Stimulated activated effector memory CD8-positive, alpha-beta T cell treated with anti-CD3 and anti-CD28 coated beads, Interleukin-12 subunit alpha, Interleukin-12 subunit beta, amount 100 ng/mL, for 72 hours (primary cell): ENCODE measurements around the gene RPS6KA5.
"Not testable (repeated sequence)": the region's sequence is repeated elsewhere in the genome, so short reads cannot be mapped to it uniquely, and the experiment has no call there.

Experiments
- ATAC-seq: fragments of 150-1000 bp; cut with Tn5 transposase; 2 replicates; pipeline ENCODE4 v1.10.0; 2021
- DNase-seq, 2 donors: peaks; one replicate each; pipeline ENCODE4 v3.0.0; 2021 to 2022; ENCODE audit warnings: low spot score in 2 of 2
- H3K27ac Mint-ChIP-seq: one replicate; pipeline ENCODE4 v1.8.0; 2022; ENCODE audit warnings: mild to moderate bottlenecking, mixed read lengths
- H3K36me3 Mint-ChIP-seq: one replicate; pipeline ENCODE4 v1.8.0; 2022; ENCODE audit warnings: mild to moderate bottlenecking, mixed read lengths
- H3K4me1 Mint-ChIP-seq: one replicate; pipeline ENCODE4 v1.8.0; 2022; ENCODE audit warnings: mixed read lengths
- H3K4me3 Mint-ChIP-seq: one replicate; pipeline ENCODE4 v1.8.0; 2022; ENCODE audit warnings: mild to moderate bottlenecking, mixed read lengths
- H3K9me3 Mint-ChIP-seq: one replicate; pipeline ENCODE4 v1.8.0; 2022; ENCODE audit warnings: mixed read lengths

RPS6KA5 gene

DNA sequence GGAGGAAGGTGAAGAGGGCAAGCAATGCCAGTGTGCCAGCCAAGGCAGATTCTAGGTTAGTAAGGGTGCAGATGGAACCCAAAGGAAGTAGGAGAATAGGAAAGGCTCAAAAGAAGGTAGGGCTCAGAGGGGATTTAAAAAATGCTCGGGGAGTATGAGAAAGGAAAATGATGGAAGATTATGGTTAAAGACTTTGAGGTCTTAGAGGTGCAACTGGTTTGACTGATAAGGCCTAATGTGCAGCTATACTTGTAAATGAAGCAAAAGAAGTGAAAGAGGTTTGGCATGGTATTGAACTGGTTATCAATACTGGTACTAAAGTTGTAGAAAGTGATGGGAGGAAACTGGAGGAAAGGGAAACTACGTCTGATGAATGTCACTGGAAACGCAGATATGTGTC is 94.7 kb downstream of the RPS6KA5 start:
- H3K36me3 Mint-ChIP-seq: peaks cover 43% of the 10 kb centered on the region
- no peak overlapping the region for H3K4me3 Mint-ChIP-seq
- peaks cover 6% of the 10 kb centered on the region for H3K9me3 Mint-ChIP-seq
- peaks cover 44% of the 10 kb centered on the region for H3K4me1 Mint-ChIP-seq
- DNase-seq: no peak
- no peak overlapping the region for H3K27ac Mint-ChIP-seq
- no peak for ATAC-seq

DNA sequence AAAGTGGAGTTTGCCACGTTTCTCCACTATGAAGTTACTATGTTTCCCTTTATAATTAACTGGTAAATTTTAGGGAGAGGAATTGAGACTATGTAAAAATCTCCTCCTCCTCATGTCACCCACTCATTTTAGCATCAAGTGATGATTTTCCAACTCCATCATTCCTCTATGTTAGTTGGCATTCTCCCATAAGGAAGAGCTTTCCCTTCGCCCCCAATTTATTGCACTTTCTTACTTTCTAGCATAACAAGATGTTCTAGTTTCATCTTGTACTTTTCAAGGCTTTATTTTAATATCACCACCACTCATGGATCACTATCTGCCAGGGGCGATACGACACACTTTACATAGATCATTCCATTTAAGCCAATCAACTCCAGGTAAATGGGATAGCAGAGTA is 97.1 kb downstream of the RPS6KA5 start:
- DNase-seq (no peak), ATAC-seq (no peak)
- peaks cover 4% of the 10 kb centered on the region for H3K9me3 Mint-ChIP-seq
- peaks cover 32% of the 10 kb centered on the region for H3K4me1 Mint-ChIP-seq
- H3K27ac Mint-ChIP-seq: no peak overlapping the region
- no peak overlapping the region for H3K4me3 Mint-ChIP-seq
- H3K36me3 Mint-ChIP-seq: peaks cover 36% of the 10 kb centered on the region

DNA sequence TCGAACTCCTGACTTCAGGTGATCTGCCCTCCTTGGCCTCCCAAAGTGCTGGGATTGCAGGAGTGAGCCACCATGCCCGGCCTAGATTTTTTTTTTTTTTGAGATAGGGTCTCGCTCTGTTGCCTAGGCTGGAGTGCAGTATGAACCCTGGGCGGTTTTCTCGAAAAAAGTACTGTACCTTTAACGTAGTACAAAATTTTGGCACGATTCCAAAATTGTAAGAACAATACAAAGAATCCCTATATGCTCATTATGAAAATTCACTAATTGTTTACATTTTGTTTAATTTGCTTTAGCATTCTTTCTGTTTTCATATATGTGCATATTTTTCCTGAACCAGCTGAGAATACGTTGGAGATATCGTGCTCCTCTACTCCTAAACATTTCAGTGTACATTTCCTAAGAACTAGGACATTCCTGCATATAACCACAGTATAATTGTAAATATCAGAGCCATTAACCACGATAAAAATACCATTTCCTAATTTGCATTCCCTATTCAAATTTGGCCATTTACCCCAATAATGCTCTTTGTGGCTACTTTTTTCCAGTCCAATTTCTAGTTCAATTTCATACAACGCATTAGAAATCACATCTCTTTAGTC is 97.8 kb downstream of the RPS6KA5 start:
- no peak overlapping the region for H3K4me3 Mint-ChIP-seq
- DNase-seq (no peak), ATAC-seq (no peak)
- peaks cover under 1% of the 10 kb centered on the region for H3K9me3 Mint-ChIP-seq
- H3K36me3 Mint-ChIP-seq: peaks cover 34% of the 10 kb centered on the region
- no peak overlapping the region for H3K27ac Mint-ChIP-seq
- H3K4me1 Mint-ChIP-seq: peaks cover 25% of the 10 kb centered on the region

DNA sequence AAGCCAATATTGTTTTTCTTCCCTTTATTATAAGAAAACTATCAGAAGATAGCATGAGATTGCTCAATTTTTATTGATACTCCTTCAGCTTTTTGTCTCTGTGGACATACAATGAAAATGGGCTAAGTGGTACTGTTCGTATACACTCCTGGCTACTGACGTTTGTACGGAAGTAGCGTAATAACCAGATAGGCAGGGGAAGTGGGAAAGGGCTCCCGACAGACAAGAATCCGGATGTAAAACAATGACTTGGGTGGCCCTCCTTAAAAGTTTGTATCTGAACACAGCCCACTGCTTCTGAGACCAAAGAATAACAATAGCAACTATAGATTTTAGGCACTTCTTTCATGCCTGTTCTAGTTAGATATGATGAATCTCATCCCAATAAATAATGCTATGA is 99.6 kb downstream of the RPS6KA5 start:
- ATAC-seq (no peak), DNase-seq (no peak)
- Mint-ChIP-seq H3K36me3 (peaks cover 47% of the 10 kb centered on the region), H3K4me3 (no peak overlapping the region), H3K4me1 (peaks cover 22% of the 10 kb centered on the region), H3K27ac (no peak overlapping the region), H3K9me3 (peaks cover 8% of the 10 kb centered on the region)

DNA sequence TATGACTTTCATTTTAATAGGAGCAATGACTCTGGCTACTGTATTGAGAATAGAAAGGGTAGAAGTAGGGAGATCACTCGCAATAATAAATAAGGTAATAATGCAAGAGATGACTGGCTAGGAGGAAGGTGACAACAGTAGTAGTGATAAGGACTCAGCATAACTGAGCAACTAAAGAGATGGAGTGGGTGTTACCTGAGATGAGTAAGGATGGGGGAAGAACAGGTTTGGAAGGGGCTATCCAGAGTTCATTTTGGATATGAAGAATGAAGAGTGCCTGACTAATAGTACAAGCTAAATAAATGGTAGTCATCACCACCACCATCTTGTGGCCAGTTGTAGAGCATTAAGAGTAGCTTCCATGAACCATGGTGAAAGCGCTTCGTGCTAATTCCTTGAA is 101.1 kb downstream of the RPS6KA5 start:
- DNase-seq (no peak), ATAC-seq (peak; percentile 97)
- Mint-ChIP-seq H3K4me1 (peaks cover 16% of the 10 kb centered on the region), H3K4me3 (no peak overlapping the region), H3K9me3 (peaks cover 17% of the 10 kb centered on the region), H3K27ac (no peak overlapping the region), H3K36me3 (peaks cover 54% of the 10 kb centered on the region)

DNA sequence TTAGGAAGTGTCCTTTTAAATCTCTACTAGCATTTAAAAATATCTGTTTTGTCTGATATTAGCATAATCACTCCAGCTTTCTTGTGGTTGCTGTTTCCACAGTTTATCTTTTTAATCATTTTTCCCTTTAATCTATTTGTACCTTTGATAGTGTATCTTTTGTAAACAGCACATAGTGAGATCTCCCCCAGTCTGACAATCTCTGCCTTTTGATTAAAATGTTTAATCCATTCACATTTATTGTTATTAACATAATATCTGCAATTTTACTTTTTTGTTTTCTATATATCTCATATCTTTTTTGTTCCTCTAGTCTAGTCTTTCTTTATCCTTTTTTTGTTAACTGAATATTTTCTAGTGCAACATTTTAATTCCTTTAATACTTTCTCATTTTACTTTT is 104.2 kb downstream of the RPS6KA5 start:
- peaks cover 33% of the 10 kb centered on the region for H3K36me3 Mint-ChIP-seq
- peaks cover 20% of the 10 kb centered on the region for H3K9me3 Mint-ChIP-seq
- H3K27ac Mint-ChIP-seq: no peak overlapping the region
- peaks cover 10% of the 10 kb centered on the region for H3K4me1 Mint-ChIP-seq
- ATAC-seq: no peak
- H3K4me3 Mint-ChIP-seq: no peak overlapping the region
- no peak for DNase-seq

DNA sequence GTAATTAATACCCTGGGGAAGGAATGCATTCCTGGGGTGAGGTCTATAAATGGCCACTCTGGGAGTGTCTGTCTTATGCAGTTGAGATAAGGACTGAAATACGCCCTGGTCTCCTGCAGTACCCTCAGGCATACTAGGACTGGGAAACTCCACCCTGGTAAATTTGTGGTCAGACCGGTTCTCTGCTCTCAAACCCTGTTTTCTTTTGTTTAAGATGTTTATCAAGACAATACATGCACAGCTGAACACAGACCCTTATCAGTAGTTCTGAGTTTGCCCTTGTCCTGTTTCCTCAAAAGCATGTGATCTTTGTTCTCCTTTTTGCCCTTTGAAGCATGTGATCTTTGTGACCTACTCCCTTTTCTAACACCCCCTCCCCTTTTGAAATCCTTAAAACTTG is 106.8 kb downstream of the RPS6KA5 start:
- H3K9me3 Mint-ChIP-seq: peaks cover 20% of the 10 kb centered on the region
- H3K4me1 Mint-ChIP-seq, H3K4me3 Mint-ChIP-seq, H3K27ac Mint-ChIP-seq, ATAC-seq, DNase-seq: not testable (repeated sequence)
- H3K36me3 Mint-ChIP-seq: peaks cover 28% of the 10 kb centered on the region

DNA sequence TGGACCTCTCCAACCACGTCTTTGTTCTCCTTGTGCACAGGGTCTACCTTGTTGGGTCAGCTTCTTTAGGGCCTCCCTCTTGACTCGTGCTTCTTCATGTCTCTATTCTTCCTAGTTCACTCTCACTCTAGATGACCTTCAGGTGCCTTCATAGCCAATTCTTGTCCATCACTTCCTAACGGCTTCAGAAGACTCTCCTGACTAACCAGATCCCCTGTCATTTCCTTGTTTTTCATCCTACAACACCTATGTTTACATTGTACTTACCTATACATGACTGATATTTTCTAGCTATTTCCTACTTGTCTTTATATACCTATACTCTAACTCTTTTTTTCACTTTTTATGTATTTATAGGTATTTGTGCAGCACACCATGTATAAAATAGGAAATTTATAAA is 117.1 kb downstream of the RPS6KA5 start:
- DNase-seq: no peak
- peaks cover 7% of the 10 kb centered on the region for H3K4me1 Mint-ChIP-seq
- H3K36me3 Mint-ChIP-seq: peaks cover 49% of the 10 kb centered on the region
- H3K9me3 Mint-ChIP-seq: peaks cover 16% of the 10 kb centered on the region
- no peak overlapping the region for H3K27ac Mint-ChIP-seq
- ATAC-seq: no peak
- no peak overlapping the region for H3K4me3 Mint-ChIP-seq

DNA sequence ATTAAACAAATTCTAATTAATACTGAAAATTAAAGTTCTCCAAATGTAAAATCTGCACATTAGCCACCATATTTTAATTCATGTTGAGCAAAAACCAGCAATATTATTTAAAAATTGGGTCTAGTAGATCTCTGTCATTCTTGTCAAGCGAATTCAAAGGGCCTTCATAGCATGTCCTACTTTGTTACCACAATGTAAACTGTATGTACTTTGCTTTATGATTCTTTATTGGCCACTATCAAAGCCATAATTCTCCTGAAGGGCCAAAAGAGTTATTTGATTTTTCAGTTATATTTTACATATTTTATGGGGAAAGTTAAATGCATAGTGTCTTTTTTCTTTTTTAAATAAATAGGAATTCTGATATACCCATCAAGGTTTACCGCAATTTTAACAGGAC is 117.9 kb downstream of the RPS6KA5 start:
- Mint-ChIP-seq H3K4me1 (peaks cover 7% of the 10 kb centered on the region), H3K27ac (no peak overlapping the region), H3K36me3 (peaks cover 55% of the 10 kb centered on the region), H3K9me3 (peaks cover 16% of the 10 kb centered on the region), H3K4me3 (no peak overlapping the region)
- DNase-seq: no peak
- no peak for ATAC-seq

DNA sequence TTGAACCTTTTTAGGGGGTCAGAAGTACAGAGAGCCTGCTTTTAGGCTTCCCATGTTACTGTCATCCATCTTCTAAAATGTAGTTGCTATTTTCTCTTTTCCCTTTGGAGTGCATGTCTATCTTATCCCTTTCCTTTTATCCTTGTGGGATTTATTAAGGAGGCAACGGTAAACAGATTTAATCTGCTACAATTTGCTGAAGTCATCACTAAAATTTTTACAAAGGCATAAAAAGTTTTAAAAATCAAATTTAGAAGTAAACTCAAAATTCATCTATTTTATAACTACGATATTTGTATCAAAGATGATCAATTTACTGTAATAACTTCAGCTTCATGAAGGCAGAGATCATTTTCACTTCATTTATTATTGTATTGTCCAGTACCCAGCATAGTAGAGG is 118.7 kb downstream of the RPS6KA5 start:
- Mint-ChIP-seq H3K4me3 (no peak overlapping the region), H3K36me3 (peaks cover 51% of the 10 kb centered on the region), H3K9me3 (peaks cover 16% of the 10 kb centered on the region), H3K27ac (no peak overlapping the region), H3K4me1 (peaks cover 15% of the 10 kb centered on the region)
- ATAC-seq (no peak), DNase-seq (no peak)

DNA sequence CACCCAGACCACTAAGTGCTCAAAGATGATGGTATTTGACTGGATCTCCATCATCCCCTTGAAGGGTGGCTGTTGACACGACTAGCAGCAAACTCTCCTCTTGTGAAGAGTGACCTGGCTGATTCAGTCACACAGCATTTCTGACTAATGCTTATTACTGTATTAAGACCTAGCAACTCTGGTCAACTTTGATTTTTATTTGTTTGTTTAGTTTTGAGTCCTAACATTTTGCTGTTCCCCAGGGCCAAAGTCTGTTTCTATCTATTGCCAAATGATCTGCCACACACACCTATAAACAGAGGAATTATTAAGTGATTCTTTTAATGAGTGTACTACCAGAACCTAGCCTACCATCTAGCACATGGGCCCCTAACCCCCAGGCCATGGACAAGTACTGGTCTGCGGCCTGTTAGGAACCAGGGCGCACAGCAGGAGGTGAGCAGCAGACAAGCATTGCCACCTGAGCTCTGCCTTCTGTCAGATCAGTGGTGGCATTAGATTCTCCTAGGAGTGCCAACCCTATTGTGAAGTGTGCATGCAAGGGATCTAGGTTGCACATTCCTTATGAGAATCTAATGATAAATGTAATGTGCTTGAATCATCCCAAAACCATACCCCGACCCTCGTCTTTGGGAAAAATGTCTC is 120.0 kb downstream of the RPS6KA5 start:
- Mint-ChIP-seq H3K27ac (no peak overlapping the region), H3K9me3 (peaks cover 16% of the 10 kb centered on the region), H3K4me3 (no peak overlapping the region), H3K36me3 (peaks cover 44% of the 10 kb centered on the region), H3K4me1 (peaks cover 9% of the 10 kb centered on the region)
- DNase-seq: no peak
- ATAC-seq: no peak

DNA sequence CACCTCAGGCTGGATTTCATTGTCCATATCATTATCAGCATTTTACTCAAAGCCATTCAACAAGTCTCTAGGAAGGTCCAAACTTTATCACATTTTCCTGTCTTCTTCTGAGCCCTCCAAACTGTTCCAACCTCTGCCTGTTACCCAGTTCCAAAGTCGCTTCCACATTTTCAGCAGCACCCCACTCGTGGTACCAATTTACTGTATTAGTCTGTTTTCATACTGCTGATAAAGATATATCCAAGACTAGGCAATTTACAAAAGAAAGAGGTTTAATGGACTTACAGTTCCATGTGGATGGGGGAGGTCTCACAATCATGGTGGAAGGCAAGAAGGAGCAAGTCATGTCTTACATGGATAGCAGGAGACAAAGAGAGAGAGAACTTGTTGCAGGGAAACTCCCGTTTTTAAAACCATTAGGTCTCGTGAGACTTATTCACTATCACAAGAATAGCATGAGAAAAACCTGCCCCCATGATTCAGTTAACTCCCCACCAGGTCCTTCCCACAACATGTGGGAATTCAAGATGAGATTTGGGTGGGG is 121.1 kb downstream of the RPS6KA5 start:
- Mint-ChIP-seq H3K36me3 (peaks cover 44% of the 10 kb centered on the region), H3K9me3 (peaks cover 16% of the 10 kb centered on the region)
- H3K4me3 Mint-ChIP-seq, H3K4me1 Mint-ChIP-seq, H3K27ac Mint-ChIP-seq, ATAC-seq, DNase-seq: not testable (repeated sequence)

DNA sequence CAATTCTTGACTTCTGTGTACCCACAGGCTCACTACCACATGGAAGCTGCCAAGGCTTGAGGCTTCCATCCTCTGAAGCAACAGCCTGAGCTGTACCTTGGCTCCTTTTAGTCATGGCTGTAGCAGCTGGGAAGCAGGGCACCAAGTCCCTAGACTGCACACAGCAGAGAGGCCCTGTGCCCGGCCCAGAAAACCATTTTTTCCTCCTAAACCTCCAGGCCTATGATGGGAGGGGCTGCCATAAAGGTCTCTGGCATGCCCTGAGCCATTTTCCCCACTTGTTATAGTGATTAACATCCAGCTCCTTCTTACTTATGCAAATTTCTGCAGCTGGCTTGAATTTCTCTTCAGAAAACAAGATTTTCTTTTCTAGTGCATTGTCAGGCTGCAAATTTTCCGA is 121.8 kb downstream of the RPS6KA5 start:
- DNase-seq (no peak), ATAC-seq (no peak)
- Mint-ChIP-seq H3K4me1 (peaks cover 9% of the 10 kb centered on the region), H3K4me3 (no peak overlapping the region), H3K36me3 (peaks cover 42% of the 10 kb centered on the region), H3K9me3 (peaks cover 16% of the 10 kb centered on the region), H3K27ac (no peak overlapping the region)

DNA sequence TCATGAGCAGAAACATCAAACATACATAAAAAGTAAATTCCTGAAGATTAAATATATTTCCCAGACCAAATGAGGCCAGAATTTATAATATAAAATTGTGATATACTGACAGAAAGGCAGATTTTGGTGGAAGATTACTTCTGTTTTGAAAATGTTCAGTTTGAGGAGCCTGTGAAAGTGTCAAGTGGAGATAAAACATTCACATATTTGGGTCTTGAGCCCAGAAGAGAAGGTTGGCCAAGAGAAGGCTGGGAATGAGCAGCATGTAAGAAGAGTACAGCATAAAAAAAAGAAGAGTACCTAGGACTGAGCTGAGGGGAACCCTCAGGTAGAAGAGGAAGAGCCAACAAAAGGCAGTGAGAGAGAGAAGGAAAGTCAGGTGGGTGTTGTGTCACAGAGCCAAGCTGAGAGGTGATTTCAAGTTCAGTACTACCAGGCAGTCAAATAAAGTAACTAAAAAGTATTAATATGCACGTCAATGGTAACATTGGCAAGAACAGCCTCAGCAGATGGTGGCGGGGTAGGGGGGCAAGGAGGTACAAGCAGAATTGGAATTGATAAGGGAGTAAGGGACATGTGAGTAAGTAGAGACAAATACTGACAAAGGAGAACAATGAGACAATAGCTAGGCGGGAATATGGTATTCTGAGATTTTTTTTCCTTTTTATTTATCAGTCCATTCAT is 123.5 kb downstream of the RPS6KA5 start:
- no peak for ATAC-seq
- peaks cover 16% of the 10 kb centered on the region for H3K9me3 Mint-ChIP-seq
- no peak for DNase-seq
- H3K27ac Mint-ChIP-seq: peak overlapping the region; percentile 35
- H3K4me1 Mint-ChIP-seq: peaks cover 9% of the 10 kb centered on the region
- no peak overlapping the region for H3K4me3 Mint-ChIP-seq
- peaks cover 29% of the 10 kb centered on the region for H3K36me3 Mint-ChIP-seq

DNA sequence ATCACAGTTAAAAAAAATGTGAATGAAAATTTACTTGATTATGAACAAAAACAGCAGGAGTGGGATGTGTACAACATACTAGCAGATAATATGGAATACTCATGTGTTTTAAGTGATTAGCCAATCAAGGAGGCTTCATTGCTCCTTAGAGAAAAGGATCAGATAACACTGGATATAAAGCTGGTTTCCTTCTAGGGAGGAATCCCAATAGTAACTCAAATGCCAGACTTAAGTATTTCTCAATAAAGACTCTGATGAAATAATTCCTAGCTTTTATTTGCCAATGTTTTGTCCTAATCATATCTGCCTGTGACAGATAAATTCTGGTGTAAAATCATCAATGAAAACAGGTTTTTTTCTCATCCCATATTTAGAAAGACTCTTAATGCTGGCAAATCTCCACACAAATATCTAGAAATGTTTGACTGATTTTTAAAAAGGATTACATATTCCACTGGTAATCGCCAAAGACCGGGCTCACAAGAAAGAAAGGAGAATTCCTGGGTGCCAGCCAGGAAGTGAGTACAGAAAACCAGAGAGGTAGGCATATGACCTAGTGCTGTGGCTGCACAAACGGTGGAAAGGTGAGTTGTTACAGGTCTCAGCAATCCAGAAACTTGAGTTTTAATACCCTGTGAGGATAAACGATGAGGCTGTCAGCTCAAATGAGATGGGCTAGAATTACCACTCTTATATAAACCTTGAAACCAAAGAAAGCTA is 135.7 kb downstream of the RPS6KA5 start:
- no peak for DNase-seq
- H3K36me3 Mint-ChIP-seq: peaks cover 60% of the 10 kb centered on the region
- ATAC-seq: no peak
- H3K27ac Mint-ChIP-seq: no peak overlapping the region
- no peaks in the 10 kb centered on the region for H3K9me3 Mint-ChIP-seq
- H3K4me3 Mint-ChIP-seq: no peak overlapping the region
- H3K4me1 Mint-ChIP-seq: no peaks in the 10 kb centered on the region
